SU-DHL-6 (cell line): Measurements from ENCODE around the gene TAF8.

Source experiments
- H2AFZ ChIP-seq: fragments of 200-600 bp; sonication (generic); 2 replicates; pipeline ENCODE4 v1.6.1; 2014; ENCODE audit warnings: low read depth, mild to moderate bottlenecking, moderate library complexity, mixed read lengths, antibody characterized with exemption, low read length; ENCODE audit not compliant: severe bottlenecking
- H3F3A ChIP-seq: fragments of 200-600 bp; shearing (Covaris generic); 2 replicates; pipeline ENCODE4 v1.6.0; 2016; ENCODE audit warnings: antibody characterized with exemption, mild to moderate bottlenecking; ENCODE audit not compliant: insufficient read depth
- H3K27ac ChIP-seq: fragments of 200-600 bp; sonication (generic); 2 replicates; pipeline ENCODE4 v1.5.1; 2016; ENCODE audit warnings: low read depth, mild to moderate bottlenecking, low read length, moderate library complexity, mixed read lengths
- H3K27me3 ChIP-seq: fragments of 200-600 bp; sonication (generic), shearing (Covaris generic); 2 replicates; pipeline ENCODE4 v1.6.0; 2014; ENCODE audit warnings: mild to moderate bottlenecking, low read length
- H3K36me3 ChIP-seq: fragments of 200-600 bp; sonication (generic); 2 replicates; pipeline ENCODE4 v1.6.1; 2014; ENCODE audit warnings: mild to moderate bottlenecking, low read length, mixed read lengths
- H3K4me2 ChIP-seq: fragments of 300-600, 200-600 bp; shearing (Covaris generic), sonication (generic); 2 replicates; pipeline ENCODE4 v1.6.0; 2014; ENCODE audit warnings: low read length, low read depth, mild to moderate bottlenecking; ENCODE audit not compliant: poor library complexity, severe bottlenecking
- H3K4me3 ChIP-seq: fragments of 200-600 bp; sonication (generic); 2 replicates; pipeline ENCODE4 v1.5.1; 2014; ENCODE audit warnings: antibody characterized with exemption, low read length, mild to moderate bottlenecking, mixed read lengths; ENCODE audit not compliant: insufficient read depth, poor library complexity, severe bottlenecking
- H3K79me2 ChIP-seq: fragments of 200-600 bp; sonication (generic); 2 replicates; pipeline ENCODE4 v1.6.1; 2014; ENCODE audit warnings: mild to moderate bottlenecking, low read length, moderate library complexity; ENCODE audit not compliant: insufficient read depth
- H3K9ac ChIP-seq: fragments of 200-600 bp; sonication (generic); 2 replicates; pipeline ENCODE4 v1.7.0; 2014; ENCODE audit warnings: mild to moderate bottlenecking, low read length
- H3K9me2 ChIP-seq: fragments of 200-600 bp; sonication (generic); replicated peaks from 2 replicates; pipeline ENCODE4 v1.6.1; 2014; ENCODE audit warnings: low read length; ENCODE audit not compliant: insufficient read depth
- H3K9me3 ChIP-seq: fragments of 200-600 bp; sonication (generic); 2 replicates; pipeline ENCODE4 v1.6.1; 2014; ENCODE audit warnings: low read length, mixed read lengths; ENCODE audit not compliant: insufficient read depth
- H4K20me1 ChIP-seq: fragments of 200-600 bp; sonication (generic); 2 replicates; pipeline ENCODE4 v1.6.1; 2014; ENCODE audit warnings: low read depth, mild to moderate bottlenecking, antibody characterized with exemption, low read length, moderate library complexity, mixed read lengths
- EZH2phosphoT487 ChIP-seq: fragments of 200-600 bp; sonication (generic), shearing (Covaris generic); conservative IDR thresholded peaks from 2 replicates; pipeline ENCODE4 v1.6.1; 2018; ENCODE audit warnings: mild to moderate bottlenecking, antibody characterized with exemption, low read length, moderate library complexity, mixed read lengths
- TF ChIP-seq, protein P1 (sequence below): fragments of 200-600 bp; sonication (generic); IDR thresholded peaks from one replicate; pipeline ENCODE4 v1.5.1; 2017; ENCODE audit warnings: antibody characterized with exemption, mild to moderate bottlenecking, low read length, moderate library complexity; ENCODE audit not compliant: insufficient read depth, poor library complexity, severe bottlenecking

TAF8 gene

DNA sequence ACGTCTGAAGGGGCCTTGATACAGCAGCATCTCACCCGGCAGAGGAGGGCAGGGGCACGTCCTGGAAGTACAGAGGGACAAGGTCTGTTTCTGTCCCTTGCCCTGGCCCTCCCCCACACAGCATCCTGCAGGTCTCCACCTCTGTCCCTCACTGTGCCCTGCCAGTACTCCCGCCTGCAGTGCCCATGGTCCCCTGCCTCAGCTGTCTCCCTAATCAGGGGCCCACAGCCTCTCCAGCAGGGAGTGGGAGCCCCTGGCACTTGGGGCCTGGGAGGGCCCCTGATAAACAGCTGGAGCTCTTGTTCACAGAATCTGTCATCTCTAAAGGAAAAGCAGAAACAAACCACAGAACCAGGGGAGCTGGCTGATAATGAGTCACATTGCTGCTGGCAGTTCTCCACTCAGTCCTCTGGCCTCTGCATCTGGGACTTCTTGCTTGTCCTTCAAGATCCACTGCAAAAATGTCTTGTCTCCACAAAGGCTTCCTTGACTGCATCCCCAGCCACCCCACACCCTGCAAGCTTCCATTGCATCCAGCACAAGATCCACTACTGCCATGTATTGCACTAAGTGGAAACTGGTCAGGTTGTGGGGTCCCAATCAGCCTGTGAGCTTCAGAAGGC is 33.2 kb upstream of the TAF8 start:
- TF ChIP-seq, protein P1, sequence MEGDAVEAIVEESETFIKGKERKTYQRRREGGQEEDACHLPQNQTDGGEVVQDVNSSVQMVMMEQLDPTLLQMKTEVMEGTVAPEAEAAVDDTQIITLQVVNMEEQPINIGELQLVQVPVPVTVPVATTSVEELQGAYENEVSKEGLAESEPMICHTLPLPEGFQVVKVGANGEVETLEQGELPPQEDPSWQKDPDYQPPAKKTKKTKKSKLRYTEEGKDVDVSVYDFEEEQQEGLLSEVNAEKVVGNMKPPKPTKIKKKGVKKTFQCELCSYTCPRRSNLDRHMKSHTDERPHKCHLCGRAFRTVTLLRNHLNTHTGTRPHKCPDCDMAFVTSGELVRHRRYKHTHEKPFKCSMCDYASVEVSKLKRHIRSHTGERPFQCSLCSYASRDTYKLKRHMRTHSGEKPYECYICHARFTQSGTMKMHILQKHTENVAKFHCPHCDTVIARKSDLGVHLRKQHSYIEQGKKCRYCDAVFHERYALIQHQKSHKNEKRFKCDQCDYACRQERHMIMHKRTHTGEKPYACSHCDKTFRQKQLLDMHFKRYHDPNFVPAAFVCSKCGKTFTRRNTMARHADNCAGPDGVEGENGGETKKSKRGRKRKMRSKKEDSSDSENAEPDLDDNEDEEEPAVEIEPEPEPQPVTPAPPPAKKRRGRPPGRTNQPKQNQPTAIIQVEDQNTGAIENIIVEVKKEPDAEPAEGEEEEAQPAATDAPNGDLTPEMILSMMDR: no peak
- TF ChIP-seq EZH2phosphoT487: no peak
- Histone ChIP-seq H3K9ac (peak overlapping the region; percentile 26), H3K9me3 (no peaks in the 10 kb centered on the region), H4K20me1 (no peaks in the 10 kb centered on the region), H3K79me2 (no peaks in the 10 kb centered on the region), H3K4me2 (peak overlapping the region; percentile 29), H3K9me2 (no peaks in the 10 kb centered on the region), H3K36me3 (no peaks in the 10 kb centered on the region), H2AFZ (no peak overlapping the region), H3K27me3 (no peaks in the 10 kb centered on the region), H3F3A (peaks cover 45% of the 10 kb centered on the region), H3K27ac (peak overlapping the region; percentile 79), H3K4me3 (no peak overlapping the region)

- H3K27me3 ChIP-seq: no peaks in the 10 kb centered on the region
- no peaks in the 10 kb centered on the region for H3K79me2 ChIP-seq
- H4K20me1 ChIP-seq: no peaks in the 10 kb centered on the region
- no peaks in the 10 kb centered on the region for H3K9me2 ChIP-seq
- no peak for TF ChIP-seq EZH2phosphoT487
- TF ChIP-seq, protein P1: no peak
- peak overlapping the region; percentile 47 for H3K9ac ChIP-seq
- no peak overlapping the region for H3K4me3 ChIP-seq
- no peaks in the 10 kb centered on the region for H3K36me3 ChIP-seq
- H2AFZ ChIP-seq: no peak overlapping the region
- H3F3A ChIP-seq: peaks cover 64% of the 10 kb centered on the region
- H3K9me3 ChIP-seq: no peaks in the 10 kb centered on the region
- peak overlapping the region; percentile 92 for H3K27ac ChIP-seq
- H3K4me2 ChIP-seq: peak overlapping the region; percentile 56
Observed at GRCh38 chr6:42020967-42021366, 29.4 kb upstream of the TAF8 start.

DNA sequence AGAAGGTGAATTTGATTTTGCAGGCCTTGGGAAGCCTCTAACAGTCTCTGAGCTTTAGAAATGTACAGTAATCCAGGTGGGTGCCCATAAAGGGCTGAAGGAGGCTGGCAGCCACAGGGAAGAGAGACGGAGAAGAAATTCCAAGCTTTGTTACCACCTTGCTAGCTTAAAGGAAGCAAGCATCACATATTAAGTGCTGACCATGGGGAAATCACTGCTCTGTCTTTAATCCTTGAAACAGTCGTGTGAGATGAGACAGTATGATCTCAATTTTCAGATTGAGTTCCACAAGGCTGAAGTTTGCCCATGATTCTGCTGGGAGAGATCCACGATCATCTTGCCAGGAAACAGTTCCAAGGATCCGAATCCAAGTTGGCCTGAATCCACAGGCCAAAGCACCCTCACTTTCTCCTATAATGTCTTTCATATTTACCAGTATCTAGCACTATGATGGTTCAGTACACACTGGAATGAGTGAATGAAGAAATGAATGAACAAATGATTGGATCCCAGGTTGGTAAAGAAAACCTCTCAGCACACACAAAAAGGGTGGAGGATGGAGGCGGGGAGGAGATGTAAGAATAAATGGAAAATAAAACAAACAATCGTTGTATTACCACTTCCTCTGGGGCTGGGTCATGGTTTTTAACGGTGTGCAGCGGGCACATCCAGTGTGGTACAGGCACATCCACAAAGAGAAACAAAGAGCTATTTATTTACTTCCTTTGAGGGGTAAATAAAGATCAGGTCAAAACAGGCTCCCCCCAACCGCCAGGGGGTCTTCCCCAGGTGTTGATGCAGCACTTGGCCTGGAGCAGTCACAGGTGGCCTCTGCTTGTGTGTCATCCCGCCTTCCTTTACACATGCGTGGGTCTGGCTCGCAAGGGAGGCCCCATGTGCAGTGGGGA is 28.2 kb upstream of the TAF8 start:
- TF ChIP-seq, protein P1: no peak
- no peak for TF ChIP-seq EZH2phosphoT487
- H3K27ac ChIP-seq: peak overlapping the region; percentile 92
- H3K9ac ChIP-seq: peak overlapping the region; percentile 59

More for the DNA sequence above, 28.2 kb upstream of the TAF8 start:
- Histone ChIP-seq H3K9me2 (no peaks in the 10 kb centered on the region), H4K20me1 (no peaks in the 10 kb centered on the region), H3K79me2 (no peaks in the 10 kb centered on the region), H3K4me3 (peak overlapping the region; percentile 29), H3K4me2 (peak overlapping the region; percentile 56), H3K9me3 (no peaks in the 10 kb centered on the region), H3K27me3 (no peaks in the 10 kb centered on the region), H3F3A (peaks cover 70% of the 10 kb centered on the region), H2AFZ (no peak overlapping the region), H3K36me3 (no peaks in the 10 kb centered on the region)
